Lower leg skin (tissue), 3 donors: ENCODE measurements around the gene ZNF79.

Experiments used
- POLR2A ChIP-seq, 2 donors: fragments of 450-650 bp; IDR thresholded peaks; one replicate each; pipeline ENCODE4 v1.6.1; 2016 to 2017; ENCODE audit warnings: antibody characterized with exemption in 2 of 2, mild to moderate bottlenecking in 1 of 2, moderate library complexity in 1 of 2
- TF ChIP-seq, protein P1 (sequence below), 3 donors: fragments of 450-650 bp; IDR thresholded peaks; one replicate each; pipeline ENCODE4 v1.5.1; 2016; ENCODE audit warnings: antibody characterized with exemption in 3 of 3, mild to moderate bottlenecking in 3 of 3, moderate library complexity in 2 of 3

DNA sequence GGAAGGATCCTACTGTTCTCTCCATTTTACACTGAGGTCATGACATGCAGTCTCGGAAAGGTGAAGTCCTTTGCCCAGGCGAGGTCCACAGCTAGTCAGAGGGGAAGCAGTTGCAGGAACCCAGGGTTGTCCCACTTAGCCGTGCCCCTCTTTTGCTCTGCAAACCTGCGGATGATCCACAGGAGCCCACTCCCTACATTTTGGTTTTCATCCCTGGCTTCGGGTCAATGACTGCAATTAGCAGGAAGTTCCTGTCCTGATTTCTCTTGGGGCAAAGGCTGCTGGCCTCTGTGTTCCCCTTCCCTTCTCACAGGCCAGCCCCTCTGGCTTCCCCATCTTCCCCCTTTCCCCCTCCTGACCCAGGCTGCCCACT lies 25.9 kb upstream of the ZNF79 start:
- TF ChIP-seq, protein P1, sequence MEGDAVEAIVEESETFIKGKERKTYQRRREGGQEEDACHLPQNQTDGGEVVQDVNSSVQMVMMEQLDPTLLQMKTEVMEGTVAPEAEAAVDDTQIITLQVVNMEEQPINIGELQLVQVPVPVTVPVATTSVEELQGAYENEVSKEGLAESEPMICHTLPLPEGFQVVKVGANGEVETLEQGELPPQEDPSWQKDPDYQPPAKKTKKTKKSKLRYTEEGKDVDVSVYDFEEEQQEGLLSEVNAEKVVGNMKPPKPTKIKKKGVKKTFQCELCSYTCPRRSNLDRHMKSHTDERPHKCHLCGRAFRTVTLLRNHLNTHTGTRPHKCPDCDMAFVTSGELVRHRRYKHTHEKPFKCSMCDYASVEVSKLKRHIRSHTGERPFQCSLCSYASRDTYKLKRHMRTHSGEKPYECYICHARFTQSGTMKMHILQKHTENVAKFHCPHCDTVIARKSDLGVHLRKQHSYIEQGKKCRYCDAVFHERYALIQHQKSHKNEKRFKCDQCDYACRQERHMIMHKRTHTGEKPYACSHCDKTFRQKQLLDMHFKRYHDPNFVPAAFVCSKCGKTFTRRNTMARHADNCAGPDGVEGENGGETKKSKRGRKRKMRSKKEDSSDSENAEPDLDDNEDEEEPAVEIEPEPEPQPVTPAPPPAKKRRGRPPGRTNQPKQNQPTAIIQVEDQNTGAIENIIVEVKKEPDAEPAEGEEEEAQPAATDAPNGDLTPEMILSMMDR (IDR thresholded peaks at IDR 0.05): no peak
- no peak for TF ChIP-seq POLR2A (IDR thresholded peaks at IDR 0.05)
